Measurements from ENCODE around the gene SIGLEC1.

Gene SIGLEC1

GRCh38 chr20:3680701-3681351, 31.6 kb downstream of the SIGLEC1 start:
- DNase-seq (ENCODE audit: low read depth, low spot score), result no peak

DNA sequence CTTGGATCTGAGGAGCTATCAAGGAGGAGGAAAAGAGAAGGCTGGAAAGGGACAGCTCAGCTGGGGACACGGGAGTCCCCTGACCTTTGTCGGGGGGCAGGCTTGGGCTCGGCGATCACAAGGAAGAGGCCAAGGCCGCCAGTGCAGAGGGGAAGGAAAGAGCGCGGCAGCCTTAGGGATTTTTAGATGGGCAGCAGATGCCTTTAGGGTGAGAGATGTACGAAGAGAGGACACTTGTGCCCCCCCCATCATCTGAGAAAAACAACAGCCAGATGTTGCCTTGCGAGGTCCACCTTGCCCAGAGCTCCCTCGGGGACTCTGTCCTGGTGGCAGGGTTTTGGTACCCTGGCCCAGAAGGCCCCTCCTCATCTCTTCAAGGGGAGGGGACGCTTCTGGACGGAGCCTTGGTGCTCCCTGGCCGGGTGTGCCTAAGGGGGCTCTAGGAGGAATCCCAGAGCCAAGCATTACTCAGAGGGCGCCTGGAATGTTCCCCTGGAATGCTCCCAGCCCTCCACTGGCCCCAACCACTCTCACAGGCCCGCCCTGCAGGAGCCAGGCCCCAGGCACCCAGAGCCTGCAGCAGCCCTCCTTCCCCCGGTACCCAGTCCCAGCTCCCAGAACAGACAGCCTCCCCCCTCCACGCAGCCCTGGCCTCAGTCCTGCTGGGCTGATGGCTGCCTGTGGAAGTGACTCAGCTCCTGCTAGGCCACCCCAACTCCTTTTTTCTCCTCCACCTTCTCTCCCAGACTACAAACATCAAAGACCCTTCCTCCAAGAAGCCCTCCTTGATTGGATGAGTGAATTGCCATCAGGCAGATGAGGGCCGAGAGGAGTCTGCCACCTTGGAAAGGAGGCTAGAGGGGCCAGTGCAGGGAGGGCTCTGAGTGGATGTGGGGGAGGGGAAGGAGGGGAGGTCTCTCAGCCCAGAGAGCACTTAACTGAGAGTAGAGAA, 32.4 kb downstream of the SIGLEC1 start:
- no peak for DNase-seq (ENCODE audit: low read depth, low spot score)

DNA sequence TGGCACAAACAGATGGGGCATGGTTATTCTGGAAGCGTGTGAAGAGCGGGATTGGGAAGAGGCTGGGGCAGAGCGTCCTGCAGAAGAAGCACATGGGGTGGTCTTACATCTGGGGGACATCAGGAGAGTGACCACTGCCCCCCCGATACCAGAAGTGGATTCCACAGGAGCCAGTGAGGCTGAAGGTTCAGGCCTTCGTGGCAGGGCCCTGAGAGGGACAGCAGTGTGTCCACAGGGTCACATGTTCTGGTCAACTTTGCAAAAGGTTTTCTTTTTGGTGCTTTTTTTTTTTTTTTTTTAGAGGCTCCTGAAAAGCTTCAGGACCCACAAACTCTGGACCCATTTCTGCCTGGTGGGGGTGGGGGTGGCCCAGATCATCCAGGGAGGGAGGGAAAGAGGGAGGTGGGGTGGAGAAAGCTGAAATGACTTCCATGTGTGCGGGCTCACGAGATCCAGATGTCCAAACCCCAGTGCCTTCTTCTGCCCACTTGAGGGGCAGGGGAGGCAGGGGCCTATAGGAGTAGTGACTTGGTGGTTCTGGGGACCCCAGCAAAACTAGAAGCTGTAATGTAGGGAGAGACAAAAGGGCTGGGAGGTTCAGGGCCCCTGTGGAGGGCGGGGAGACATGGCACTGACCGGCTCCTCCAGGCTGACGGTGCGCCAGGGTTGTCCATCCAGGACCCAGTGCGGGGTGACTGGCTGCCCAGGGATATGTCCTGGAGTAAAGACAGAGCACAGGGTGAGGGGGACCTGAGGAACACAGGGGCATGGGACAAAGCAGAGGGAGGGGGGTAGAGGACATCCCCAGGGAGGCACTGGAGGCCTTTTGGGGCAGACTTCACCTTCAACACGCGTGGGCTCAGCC, 33.3 kb downstream of the SIGLEC1 start:
- no peak for DNase-seq (ENCODE audit: low read depth, low spot score)

DNA sequence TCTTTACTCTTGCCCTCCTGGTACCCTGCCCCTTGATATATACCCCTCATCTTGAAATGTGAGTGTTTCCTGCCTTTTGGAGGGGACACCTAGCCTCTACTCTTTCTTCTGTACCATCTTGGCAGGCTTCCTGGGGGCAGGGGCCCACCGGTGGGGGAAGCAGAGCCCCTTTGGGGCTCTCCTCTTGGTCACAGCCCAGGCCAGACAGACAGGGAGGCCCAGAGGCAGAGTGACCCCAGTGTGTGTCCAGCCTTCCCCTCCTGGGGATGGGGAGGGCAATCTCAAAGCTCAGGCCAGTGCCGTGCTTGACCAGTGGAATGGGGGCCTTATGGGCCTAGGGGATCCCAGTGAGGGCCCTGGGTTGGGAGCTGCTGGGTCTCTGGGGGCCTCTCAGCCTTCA, 34.2 kb downstream of the SIGLEC1 start:
- no peak for DNase-seq (ENCODE audit: low read depth, low spot score)

GRCh38 chr20:3677733-3678132, 34.7 kb downstream of the SIGLEC1 start:
- DNase-seq (ENCODE audit: low read depth, low spot score), result no peak

DNA sequence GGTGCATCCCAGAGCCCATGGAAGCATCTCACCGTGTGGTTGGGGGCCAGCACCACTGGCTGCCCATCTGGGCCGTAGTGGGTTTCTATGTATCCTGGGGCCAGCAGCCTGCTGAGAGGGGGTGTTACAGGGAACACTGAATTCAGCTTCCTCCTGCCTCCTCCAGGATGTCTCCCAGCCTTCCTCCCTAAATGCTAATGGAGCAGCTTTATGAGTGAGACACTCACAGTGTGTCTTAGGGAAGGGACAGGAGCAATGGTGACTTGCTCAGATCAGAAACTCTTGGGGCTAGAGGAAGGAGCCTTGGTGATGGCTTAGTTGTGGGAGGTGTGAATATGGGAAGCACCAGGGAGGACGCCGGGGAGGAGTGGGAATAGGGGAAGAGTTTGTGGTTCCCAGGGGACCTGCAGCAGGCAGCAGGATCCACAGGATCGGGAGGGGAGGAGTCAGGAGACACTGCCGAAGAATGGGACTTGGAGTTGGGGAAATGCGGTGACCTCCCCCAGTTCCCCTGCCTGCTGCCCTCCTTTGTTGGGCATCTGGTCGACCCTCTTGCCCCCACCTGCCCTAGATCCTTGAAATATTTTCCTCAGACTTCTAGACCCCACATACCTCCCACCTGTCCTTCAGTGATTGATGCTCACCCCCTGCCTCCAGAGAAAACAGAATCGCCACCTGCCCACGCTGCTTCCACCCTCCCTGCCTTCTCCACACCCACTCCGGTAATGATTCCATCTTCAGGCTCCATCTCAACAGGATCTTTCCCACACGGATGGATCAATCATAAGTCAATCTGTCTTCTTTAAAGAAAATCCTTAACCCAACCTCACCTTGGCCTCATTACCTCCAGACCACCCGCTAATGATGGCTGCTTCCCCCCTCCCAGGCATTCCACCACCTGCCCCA, 37.2 kb downstream of the SIGLEC1 start:
- DNase-seq (ENCODE audit: low read depth, low spot score), result no peak

DNA sequence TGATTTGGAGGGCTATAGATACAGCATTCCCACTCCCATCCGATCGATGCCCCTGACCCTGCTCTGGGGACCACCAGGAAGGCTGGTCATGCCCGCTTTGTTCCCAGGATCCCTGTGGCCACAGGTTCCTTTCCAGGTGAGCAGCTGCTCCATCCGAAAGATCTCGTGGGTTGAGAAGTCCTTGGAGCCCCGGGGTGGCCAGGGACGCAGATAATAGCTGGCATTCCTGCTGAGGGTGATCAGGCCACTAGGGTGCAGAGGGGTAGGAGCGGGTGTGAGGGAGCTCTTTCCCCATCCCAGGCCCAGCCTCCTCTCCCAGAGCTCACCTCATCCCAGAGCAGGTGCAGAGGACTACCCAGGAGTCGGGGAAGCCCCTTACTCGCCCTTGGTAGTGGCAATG, 38.0 kb downstream of the SIGLEC1 start:
- no peak for DNase-seq (ENCODE audit: low read depth, low spot score)

GRCh38 chr20:3673221-3674070, 39.0 kb downstream of the SIGLEC1 start:
- no peak for DNase-seq (ENCODE audit: low read depth, low spot score)

GRCh38 chr20:3672547-3673171, 39.7 kb downstream of the SIGLEC1 start:
- DNase-seq (ENCODE audit: low read depth, low spot score), result no peak

- DNase-seq (ENCODE audit: low read depth, low spot score), result no peak
Observed at GRCh38 chr20:3671986-3672546, 40.3 kb downstream of the SIGLEC1 start.

- DNase-seq (ENCODE audit: low read depth, low spot score), result no peak
Observed at GRCh38 chr20:3670945-3671344, 41.5 kb downstream of the SIGLEC1 start.

GRCh38 chr20:3670511-3670910, 41.9 kb downstream of the SIGLEC1 start:
- DNase-seq (ENCODE audit: low read depth, low spot score), result no peak

GRCh38 chr20:3669710-3670367, 42.6 kb downstream of the SIGLEC1 start:
- no peak for DNase-seq (ENCODE audit: low read depth, low spot score)

DNA sequence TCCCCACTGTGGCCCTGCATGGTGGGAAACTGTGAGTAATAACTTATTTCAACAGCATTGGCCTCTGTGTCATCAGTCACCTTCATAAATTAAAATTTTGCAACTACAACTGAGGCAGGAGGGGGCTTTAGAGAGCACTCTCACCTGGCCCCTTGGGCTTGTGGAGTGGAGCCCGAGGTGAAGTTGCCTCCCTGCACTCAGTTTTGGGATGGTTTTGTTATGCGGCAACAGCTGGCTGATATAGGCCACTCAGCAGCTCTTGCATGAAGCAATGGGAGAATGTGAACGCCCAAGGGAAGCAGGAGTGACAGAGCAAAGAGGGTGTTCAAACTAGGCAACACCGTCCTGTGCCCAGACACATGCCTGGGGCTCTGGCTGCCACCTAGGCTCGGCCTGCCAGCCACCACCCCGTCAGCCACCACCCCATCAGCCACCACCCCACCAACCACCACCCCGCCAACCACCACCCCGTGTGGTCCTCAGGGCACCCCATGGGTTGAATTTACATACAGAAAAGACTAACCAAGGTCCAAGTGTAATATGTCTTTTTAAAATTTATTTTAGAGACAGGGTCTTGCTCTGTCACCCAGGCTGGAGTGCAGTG, 44.9 kb downstream of the SIGLEC1 start:
- DNase-seq (ENCODE audit: low read depth, low spot score), result no peak

GRCh38 chr20:3663858-3664257, 48.5 kb downstream of the SIGLEC1 start:
- no peak for DNase-seq (ENCODE audit: low read depth, low spot score)

- peak; percentile 38 for DNase-seq (ENCODE audit: low read depth, low spot score)
Observed at GRCh38 chr20:3663031-3663701, 49.2 kb downstream of the SIGLEC1 start, which contains the start of gene GFRA4. TSS of gene GFRA4 (minus strand) at chr20:3663399. CDS start at chr20:3663399, 0 bp downstream.

Measured in iPS DF 19.7 (cell line).